GM21619 (cell line): ENCODE measurements around the gene ADAMTS10.
"Not testable (repeated sequence)": the region's sequence is repeated elsewhere in the genome, so short reads cannot be mapped to it uniquely, and the experiment has no call there.

Experiments used
- ATAC-seq: cut with Tn5 transposase; IDR thresholded peaks from one replicate; pipeline ENCODE4 v1.9.1; 2021; ENCODE audit not compliant: unreplicated experiment

ADAMTS10 gene

DNA sequence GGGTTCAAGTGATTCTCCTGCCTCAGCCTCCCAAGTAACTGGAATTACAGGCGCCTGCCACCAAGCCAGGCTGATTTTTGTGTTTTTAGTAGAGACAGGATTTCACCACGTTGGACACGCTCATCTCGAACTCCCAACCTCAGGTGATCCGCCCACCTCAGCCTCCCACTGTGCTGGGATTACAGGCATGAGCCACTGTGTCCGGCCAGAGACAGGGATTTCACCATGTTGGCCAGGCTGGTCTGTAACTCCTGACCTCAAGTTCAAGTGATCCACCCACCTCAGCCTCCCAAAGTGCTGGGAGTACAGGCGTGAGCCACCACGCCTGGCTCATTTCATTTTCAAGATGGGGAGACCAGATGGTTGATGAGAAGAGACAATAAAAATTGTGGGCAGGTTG lies 45.6 kb downstream of the ADAMTS10 start:
- not testable (repeated sequence) for ATAC-seq

DNA sequence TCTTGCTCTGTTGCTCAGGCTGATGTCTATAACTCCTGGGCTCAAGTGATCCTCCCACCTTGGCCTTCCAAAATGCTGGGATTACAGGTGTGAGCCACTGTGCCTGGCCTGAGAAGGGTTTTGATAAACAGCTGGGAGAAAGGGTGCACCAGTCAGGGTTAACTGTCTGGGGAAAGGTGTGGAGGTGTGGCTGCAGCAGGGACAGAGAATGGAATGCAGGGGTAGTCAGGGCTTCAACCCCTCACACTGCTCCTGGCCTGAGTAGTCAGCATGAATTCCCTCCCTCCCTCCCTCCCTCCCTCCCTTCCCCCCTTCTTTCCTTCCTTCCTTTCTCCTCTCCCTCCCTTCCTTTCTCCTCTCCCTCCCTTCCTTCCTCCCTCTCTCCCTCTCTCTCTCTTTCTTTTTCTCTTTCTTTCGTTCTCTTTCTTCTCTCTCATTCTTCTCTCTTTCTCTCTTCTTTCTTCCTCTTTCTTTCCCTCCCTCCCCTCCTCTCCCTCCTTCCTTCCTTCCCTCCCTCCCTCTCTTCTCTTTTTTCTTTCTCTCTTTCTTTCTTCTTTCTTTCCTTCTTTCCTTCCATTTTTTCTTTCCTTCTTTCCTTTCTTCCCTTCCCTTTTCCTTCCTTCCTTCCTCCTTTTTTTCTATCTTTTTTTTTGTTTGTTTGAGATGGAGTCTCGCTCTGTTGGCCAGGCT lies 49.3 kb downstream of the ADAMTS10 start:
- ATAC-seq, result no peak

DNA sequence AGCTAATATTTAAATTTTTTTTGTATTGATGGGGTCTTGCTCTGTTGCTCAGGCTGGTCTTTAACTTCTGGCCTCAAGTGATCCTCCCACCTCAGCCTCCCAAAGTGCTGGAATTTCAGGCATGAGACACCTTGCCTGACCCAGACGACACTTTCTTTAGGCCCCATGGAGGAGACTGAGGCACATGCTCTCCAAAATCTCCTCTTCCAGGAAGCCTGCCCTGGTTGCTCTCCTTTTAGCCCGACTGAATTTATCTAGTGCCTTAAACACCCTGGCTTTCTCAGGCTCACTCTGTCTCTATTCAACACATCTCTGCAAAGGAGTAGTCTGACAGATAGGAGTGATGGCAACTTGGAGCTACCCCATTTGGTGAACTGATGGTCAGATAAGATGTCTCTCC lies 52.2 kb downstream of the ADAMTS10 start:
- ATAC-seq, result no peak

DNA sequence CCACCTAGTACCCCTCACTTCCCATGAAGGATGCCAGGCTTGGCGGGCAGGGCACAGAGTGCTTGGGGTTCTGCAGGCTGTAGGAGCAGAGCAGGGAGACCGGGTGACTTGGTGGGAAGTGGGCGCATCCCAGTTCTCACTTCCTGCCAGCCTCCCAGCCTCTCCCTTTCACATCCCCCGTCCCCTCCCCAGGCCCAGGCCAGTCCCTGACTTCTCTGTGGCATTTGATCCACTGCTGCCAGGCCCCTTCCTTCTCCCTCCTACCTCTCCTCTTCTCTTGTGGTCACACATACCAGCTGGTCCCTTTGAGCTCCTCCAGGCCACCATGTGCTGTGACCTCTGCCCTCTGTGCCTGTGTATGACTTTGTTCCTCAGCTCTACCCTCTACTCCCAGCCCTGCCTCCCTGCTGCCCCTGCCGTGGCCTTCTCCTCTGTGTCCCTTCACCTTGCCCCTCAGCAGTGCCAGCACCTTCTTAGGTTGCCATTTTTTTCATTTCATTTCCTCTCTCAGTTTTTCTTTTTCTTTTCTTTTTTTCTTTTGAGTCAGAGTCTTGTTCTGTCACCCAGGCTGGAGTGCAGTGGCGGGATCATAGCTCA lies 52.8 kb downstream of the ADAMTS10 start:
- ATAC-seq, result no peak

DNA sequence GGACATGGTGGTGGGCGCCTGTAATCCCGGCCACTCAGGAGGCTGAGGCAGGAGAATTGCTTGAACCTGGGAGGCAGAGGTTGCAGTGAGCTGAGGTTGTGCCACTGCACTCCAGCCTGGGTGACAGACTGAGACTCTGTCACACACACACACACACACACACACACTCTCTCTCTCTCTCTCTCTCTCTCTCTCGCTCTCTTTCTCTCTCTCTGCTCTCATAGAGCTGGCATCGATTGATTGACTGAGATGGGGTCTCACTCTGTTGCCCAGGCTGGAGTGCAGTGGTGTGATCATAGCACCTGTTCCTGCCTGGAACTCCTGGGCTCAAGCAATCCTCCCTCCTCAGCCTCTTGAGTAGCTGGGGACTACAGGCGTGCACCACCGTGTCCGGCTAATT lies 56.8 kb downstream of the ADAMTS10 start:
- ATAC-seq, result not testable (repeated sequence)

DNA sequence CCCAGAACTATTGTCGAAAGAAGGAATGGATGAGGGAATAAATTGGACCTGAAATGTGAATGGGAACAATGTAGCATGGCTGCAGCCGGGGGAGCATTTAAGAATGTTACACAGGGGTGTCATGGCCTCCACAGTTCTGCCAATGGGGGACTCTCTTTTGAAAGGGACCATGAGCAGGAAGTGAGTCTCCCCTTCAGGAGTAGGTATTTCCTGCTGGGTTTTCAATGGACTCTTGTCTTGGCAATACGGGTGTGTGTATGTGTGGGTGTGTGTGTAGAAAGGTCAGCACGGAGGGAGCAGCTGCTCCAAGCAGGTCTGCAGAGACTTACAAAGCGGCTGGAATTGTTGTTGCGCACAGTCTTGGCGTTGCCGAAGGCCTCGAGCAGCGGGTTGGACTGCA lies 57.7 kb downstream of the ADAMTS10 start:
- ATAC-seq, result no peak

DNA sequence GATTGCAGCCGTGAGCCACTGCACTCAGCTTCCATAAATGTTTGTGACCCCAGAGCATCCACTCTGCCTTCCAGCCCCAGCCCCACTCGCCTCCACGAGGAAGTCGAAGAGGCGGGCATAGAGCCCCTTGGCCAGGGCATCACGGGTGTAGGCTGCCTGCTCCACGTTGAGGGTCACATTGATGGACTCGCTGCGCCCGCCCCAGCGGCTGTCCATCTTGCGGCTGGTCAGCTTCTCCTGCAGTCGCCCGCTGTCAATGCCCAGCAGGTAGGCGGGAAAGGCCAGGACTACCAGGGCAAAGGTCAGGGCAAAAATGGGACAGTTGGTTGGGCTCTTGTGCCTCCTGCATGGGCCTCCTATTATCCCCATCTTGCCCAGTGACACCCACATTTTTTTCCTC lies 60.4 kb downstream of the ADAMTS10 start:
- ATAC-seq, result no peak

DNA sequence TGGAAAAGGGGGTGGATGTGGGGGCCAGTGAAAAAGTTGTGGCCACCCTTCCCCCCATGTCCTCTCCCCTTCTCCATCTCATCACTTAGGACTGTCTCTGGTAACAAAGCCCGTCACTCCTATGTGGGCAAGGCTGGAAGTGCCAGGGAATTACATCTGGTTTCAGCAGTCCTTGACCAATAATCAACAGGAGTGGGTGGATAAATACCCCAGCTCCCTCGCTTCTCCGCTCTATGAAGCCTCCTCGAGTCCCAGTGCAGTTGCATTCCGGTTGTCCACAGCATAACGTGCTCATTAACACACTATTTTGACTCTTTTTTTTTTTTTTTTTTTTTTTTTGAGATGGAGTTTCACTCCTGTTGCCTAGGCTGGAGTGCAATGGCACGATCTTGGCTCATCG lies 64.8 kb downstream of the ADAMTS10 start:
- ATAC-seq, result no peak

DNA sequence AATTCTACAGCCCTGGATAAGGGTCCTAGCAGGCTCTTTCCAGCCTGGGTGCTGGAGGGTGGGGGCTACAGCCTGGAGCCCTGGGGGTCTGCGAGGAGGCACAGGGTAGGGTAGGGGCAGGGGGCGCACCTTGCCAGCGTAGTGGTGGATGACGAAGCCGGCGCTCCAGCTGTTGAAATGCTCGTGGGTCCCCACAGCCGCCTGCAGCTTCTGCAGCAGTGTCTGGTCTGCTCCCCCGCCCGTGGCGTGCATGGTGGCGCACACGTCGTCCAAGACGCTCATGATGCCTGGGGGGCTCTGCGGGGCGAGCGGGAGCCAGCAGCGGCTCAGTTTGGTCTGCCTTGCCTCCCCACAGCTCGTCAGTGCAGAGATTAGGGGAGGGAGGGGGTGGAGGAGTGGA lies 66.3 kb downstream of the ADAMTS10 start:
- no peak for ATAC-seq

DNA sequence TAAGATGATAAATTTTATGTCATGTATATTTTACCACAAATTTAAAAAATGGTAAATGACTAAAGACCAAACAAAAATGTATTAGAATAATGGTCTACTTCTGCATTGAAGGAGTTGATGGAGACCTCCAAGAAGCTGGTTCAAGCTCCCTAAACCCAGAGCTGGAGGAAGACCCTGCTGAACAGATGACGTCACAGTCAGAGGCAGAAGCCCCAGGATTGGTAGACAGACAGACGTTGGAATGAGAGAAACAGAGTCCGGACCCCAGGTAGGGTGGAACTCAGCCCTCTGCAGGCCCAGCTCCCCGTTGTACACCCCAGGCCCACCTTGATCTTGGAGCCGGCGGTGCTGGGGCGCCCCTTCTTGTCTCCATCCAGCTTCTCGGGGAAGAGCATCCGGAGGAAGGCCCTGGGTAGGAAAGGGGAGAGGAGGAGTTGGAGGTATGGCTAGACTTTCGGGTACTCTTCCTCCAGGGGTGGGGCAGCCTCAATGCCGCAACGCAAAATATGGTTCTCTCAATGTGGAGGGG lies 70.8 kb downstream of the ADAMTS10 start:
- ATAC-seq, result no peak

DNA sequence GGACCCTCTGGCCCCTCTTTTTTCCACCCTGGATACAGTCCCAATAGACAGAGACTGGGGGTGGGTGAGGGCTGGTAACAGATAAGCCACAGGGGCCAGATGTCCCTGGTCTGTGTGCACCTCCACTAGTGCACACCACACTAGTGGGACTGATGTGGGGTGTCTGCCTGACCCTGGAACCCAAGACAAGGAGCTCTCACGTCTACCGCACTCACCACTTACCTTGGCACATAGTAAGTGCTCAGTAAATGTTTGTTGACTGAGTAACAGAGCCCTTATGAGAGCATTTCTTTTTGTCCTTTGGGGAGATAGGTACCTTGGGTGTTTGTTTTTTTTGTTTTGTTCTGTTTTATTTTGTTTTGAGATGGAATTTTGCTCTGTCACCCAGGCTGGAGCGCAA lies 73.4 kb downstream of the ADAMTS10 start:
- ATAC-seq, result no peak

DNA sequence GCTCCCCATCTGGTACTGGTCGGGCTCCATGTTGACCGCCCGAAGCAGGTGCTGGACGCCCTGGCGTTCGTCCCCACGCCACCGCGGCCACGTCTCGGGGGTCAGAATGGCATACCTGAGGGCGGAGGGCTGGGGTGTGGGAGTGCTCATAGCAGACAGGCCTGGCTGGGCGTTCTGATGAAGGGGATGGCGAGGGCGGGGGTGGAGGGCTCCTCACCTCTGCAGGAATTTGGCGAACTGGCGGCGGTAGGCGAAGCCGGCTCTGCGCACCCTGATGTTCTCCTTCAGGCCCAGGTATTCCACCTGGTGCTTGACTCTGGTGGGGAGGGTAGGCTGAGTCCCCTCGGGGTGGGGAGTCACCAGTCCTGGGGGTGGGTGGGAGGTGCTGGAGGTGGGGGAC lies 74.2 kb downstream of the ADAMTS10 start:
- no peak for ATAC-seq

DNA sequence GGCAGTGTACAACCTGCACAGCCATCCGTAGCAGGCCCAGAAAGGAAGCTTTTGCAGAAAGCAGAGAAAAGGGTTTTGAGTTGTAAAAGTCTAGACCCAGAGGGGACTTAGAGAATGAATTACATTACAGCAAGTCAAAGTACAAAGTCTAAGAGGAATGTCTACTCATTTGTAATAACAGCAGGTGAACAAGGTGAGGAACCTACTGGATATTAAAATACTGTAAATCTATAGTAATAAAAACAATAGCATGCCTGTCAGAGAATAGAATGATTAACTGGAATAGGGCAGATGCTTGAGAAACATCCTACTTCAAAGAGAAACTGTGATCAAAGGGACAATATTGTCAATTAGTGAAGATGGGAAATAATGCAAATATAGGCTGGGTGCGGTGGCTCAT lies 78.3 kb downstream of the ADAMTS10 start:
- ATAC-seq, result no peak

DNA sequence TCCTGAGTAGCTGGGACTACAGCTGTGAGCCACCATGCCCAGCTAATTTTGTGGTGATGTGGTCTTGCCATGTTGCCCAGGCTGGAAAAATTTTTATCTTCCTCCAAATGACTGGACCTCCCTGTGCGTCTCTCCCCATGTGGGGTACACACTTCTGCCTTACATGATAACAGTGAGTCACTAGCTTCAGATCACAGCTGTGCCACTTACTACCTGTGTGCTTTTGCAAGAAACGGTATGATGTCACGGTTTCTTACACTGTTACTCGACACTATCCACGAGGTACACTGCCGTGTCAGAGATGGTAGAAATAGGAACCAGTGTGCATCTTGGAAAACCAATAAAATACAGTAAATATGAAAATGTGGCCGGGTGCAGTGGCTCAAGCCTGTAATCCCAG lies 79.0 kb downstream of the ADAMTS10 start:
- no peak for ATAC-seq
